HG03066 (cell line): ENCODE measurements around the gene ATPAF2.
"Not testable (repeated sequence)": the region's sequence is repeated elsewhere in the genome, so short reads cannot be mapped to it uniquely, and the experiment has no call there.

Experiments used
- ATAC-seq: cut with Tn5 transposase; IDR thresholded peaks from one replicate; pipeline ENCODE4 v1.9.1; 2021; ENCODE audit warnings: low read depth; ENCODE audit not compliant: unreplicated experiment

The ATPAF2 gene

DNA sequence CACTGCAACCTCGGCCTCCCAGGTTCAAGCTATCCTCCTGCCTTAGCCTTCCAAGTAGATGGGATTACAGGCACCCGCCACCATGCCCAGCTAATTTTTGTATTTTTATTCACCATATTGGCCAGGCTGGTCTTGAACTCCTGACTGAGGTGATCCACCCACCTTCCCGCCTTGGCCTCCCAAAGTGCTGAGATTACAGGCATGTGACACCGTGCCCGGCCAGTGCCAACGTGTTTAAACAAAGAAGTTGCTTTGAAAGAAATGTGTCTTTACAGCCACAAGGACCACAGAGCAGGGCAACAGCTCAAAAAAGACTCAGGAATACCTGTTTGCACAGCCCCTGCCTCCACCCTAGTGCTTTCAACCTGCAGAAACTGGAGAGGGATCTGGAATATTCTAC is 25.0 kb downstream of the ATPAF2 start:
- ATAC-seq, result no peak

DNA sequence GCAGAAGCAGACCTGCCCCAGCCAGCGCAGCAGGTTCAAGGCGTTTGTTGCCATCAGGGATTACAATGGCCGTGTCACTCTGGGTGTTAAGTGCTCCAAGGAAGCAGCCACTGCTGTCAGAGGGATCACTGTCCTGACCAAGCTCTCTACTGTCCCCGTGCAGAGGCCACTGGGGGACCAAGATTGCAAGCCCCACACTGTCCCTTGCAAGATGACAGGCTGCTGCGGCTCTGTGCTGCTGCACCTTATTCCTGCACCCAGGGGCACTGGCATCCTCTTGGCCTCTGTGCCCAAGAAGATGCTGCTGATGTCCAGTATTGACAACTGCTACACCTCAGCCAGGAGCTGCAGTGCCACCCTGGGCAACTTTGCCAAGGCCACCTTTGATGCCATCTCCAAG is 27.7 kb downstream of the ATPAF2 start:
- no peak for ATAC-seq

DNA sequence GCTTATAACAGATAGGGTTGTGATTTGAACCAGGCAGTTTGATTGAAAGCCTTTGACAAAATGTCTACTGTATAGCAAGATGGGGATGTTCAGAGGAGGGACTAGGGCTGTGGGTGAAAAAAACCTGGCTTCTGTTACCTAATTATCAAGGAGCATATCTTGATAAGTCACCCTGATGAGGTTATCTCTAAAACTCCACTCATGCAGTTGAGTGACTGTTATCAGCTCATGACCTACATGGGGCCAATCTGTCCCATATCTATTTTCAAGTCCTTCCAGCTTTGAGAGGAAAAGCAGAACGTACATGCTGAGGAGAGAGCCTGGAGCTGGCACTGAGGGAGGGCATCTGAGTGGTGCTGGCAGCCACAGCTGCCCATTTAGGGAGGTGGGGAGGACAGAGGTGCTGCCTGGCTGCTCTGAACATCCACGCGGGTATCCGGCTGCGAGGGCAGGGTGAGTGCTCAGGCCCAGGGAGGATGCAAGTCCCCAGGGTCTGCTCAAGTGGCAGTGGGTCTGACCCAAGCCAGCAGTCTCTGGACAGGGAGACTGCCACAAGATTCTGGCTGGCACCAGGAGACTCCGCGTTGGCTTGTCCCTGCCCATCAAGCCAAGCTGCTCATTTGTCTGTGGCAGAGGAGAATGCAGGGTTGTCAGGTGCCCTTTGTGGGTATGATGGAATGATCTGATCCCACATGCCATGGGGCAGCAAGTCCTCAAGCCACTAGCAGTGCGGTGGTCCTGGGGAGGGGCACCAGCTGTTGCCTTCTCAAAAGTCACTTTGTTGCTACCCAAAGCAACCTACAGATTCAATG is 29.2 kb downstream of the ATPAF2 start:
- ATAC-seq, result no peak

DNA sequence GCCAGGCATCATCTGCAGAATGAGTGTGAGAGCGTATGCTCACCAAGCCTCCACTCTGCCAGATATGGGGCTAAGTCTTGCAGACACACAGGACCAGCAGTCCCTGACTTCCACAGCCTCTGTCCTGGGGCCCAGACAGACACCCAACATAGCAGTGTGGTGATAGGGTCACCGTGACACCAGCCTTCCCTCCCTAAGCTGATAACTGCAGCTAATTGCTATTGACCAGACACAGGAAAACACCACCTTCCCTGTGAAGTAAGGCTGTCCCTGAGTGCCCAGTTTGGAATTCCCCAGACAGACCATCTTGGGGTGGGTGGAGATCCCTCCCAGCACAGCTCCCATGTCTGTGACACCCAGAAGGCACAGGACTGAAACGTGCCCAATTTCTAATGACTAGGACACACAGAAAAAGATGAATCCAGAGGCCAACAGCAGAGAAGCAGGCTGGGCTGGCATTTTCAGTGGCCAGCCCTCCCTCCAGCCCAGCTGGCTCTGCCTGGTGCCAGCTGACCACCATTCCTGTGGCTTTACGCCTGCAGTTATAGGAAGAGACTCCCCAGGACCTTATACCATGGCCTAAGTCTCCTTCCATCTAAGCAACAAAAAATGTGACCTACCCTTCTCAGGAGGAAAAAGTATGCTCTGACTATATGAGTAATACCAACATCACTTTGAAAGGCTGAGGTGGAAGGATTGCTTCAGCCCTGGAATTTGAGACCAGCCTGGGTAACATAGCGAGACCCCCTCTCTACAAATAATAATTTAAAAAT is 30.3 kb downstream of the ATPAF2 start:
- no peak for ATAC-seq

DNA sequence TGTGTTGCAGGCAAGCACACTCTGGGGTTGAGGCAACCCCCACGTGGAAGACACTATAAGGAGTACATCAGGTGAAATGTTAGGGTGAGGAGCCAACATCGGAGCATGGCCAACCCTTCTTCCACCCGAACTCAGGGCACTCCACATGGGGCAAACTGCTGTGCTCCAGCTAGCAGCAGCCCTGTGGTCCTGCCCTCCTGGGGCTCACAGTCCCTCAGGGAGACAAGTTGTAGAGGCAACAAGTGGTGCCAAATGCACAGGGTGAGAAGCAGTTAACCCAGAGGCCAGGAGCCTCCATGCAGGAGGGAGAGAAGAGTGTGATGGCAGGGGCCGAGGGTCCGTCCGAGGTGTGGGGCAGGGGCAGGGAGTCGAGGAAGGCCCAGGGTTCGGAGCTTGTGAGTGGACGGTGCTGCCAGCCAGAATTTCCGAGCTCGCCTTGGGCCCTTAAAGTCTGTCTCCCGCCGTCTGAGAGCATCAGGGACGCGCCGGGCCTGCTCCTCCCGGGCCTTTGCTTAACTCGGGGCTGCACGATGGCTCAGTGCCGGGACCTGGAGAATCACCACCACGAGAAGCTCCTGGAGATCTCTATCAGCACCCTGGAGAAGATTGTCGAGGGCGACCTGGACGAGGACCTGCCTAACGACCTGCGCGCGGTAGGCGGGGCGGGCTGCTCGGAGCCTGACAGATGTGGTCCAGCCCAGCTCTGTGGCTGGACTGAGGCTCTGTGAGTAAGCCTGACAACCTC is 32.3 kb downstream of the ATPAF2 start:
- ATAC-seq, result no peak

DNA sequence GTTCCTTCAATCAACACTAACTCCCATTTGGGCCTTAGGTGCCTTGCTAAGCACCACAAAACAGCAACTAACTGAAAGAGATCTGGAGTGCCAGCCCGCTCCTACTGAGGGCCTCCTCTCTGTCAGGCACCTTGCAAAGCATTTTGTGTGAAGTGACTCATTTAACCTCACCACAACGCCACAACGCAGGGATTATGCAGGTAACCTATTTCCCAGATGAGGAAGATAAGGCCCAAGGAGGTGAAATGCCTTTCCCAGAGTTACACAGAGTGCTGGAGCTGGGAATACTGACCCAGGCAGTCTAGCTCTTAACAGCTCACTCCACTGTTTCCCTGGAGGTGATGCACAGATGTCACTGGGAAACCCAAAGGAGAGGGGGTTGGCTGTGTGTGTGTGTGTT is 33.5 kb downstream of the ATPAF2 start:
- ATAC-seq, result no peak

DNA sequence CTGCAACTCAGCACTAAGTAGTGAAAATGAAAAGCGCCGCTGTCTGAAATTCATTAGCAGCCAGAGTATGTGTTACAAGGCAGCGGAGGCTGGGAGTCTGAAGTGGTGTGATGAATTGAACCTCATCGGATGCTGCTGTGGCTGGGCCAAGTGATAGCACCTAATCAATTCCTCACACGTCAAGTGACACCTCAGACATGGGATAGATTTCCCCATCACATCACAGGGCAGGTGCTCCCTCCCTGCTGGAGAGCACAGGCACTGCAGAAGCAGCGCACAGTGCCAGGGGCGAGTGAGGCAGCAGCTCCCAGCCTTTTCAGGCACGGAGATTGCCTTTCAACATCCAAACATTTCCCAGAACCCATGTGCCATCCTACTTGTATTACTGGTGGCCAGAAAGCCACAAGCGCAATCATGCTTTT is 34.1 kb downstream of the ATPAF2 start:
- ATAC-seq, result no peak

DNA sequence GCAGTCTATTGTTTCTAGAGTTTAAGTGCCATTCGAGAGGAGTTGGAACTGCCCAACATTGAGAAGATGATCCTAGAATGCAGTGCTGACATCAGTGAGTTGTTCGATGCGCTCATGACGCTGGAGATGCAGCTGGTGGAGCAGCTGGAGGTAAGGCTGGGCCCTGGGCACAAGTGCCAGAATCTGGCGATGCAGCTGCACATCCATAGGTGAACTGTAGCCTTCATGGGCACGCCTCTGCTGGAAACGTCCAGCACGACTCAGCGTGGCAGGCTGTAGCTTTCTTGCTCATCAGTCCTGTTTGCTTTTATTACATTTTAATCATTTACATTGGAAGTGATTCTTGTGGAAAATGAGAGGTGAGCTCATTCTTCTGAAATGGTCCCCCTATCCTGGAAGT is 34.6 kb downstream of the ATPAF2 start:
- ATAC-seq, result no peak

DNA sequence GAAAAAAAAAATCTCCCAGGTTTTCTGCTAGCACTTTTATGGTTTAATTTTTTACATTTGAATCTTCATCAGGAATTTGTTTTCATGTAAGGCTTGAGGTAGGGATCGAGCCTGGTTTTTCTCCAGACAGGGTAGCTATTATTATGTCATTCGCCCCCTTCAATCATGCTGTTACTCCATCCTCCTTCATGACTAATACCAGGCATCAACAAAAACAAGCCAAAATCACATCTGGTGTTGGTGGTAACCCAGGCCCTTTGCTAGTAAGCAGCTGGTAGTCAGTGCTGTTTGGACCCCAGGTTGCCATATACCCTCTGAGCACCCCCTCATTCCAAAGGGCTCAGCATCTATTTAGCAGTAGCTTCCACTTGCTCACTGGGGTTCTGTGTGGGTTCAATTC is 36.8 kb downstream of the ATPAF2 start:
- no peak for ATAC-seq

DNA sequence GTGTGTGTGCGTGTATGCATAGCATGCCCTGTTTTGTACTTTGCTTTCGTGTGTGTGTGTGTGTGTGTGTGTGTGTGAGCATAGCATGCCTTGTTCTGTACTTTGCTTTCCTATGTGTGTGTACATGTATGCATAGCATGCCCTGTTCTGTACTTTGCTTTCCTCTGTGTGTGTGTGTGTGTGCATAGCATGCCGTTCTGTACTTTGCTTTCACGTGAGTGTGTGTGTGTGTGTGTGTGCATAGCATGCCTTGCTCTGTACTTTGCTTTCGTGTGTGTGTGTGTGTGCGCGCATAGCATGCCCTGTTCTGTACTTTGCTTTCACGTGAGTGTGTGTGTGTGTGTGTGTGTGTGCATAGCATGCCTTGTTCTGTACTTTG is 38.9 kb downstream of the ATPAF2 start:
- ATAC-seq, result no peak

DNA sequence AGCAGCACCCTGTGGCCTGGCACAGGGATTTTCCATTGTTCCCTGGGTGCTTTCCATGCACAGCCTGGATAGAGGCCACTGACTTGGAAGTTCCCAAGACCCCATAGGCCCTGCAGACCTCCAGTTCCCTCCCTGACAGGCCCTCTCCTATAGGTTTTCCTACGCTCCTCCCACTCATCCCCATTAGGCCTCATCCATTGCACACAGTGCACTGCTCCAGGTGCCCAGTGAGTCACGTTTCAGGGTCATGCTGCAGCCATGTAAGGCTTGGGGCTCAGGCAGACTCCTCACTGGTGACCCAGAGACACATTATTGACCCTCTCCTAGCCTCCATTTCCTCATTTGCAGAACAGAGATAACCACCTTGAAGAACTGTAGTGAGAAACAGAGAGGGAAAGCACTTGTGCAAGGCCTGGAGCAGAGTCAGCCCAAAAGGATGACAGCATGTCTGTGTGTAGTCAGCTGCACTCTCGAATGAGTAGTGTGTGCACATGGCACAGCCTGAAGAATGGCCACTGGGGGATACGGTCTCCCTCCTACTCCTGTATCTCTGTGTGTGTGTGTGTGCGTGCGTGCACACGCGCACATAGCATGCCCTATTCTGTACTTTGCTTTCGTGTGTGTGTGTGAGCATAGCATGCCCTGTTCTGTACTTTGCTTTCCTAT is 39.5 kb downstream of the ATPAF2 start:
- ATAC-seq, result no peak

DNA sequence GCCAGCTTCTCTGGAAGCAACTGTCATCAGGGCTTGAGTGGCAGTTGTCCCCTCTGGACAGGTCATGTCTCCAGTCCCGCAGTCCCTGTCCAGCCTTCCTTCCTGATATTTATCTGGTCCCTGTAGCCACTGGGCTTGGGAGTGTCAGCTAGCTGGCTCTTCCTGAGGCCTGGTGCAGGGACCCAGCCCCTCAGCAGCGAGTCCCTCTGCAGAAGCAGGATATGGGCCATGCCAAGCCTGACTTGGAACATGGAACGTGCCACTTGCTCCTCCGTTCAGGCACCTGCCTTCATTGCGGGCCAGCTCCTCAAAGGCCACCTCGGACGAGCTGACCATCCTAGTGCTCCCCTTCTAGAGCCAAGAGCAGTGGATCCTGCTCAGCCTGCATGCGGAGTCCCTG is 40.0 kb downstream of the ATPAF2 start:
- ATAC-seq, result no peak

DNA sequence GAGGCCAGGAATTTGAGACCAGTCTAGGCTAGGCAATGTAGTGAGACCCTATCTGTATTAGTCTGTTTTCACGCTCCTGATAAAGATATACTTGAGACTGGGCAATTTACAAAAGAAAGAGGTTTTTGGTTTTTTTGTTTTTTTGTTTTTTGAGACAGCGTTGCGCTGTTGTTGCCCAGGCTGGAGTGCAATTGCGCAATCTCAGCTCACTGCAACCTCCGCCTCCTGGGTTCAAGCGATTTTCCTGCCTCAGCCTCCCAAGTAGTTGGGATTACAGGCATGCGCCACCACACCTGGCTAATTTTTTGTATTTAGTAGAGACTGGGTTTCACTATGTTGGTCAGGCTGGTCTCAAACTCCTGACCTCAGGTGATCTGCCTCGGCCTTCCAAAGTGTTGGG is 43.1 kb downstream of the ATPAF2 start:
- ATAC-seq, result not testable (repeated sequence)

DNA sequence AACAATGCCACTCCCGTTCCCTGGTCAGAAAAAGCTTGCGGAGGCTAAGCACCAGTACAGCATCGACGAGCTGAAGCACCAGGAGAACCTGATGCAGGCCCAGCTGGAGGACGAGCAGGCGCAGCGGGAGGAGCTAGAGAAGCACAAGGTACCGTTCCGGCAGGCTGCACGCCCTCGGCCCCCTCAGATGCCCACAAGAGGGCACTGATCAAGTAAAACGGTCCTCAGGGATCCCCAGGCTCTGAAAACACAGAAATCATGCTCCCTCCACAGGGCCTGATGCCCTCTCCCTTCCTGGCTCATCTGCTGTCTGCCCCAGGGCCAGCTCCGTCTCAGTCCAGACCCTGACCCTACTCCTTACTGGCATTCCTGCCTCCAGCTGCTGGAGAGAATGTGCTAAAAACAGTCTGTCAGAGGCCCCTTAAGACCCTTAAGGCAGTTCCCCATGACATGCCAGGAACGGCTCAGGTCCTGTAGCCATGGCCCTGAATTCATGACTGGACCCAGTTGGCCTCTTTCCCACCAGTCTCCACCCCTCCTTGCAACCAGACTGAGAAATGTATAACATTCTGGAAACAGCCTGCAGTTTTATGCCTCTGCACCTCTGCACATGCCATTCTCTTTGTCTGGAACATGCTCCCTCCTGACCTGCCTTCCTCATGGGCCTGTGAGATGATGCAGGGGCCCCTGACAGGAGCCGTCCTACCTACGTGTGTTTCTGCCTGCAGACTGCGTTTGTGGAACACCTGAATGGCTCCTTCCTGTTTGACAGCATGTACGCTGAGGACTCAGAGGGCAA is 44.5 kb downstream of the ATPAF2 start:
- ATAC-seq, result no peak

DNA sequence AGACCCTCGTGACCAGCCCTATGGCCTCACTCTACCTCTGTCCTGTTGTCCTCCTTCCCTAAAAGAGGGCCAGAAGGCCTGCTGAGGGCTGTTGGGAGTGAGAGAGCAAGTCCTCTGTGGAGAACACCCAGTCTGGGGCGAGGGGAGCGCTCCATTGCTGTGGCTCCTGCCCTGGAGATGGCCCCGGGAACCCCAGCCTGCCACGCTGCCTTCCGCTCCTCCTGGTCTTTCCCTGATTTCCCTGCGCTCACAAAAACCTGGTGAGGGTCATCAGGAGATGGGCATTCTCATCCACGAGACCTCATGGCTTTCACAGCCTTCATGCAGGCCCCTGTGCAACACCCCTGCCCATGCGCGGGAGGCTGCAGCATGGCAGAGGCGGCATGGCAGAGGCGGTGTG is 45.1 kb downstream of the ATPAF2 start:
- no peak for ATAC-seq

DNA sequence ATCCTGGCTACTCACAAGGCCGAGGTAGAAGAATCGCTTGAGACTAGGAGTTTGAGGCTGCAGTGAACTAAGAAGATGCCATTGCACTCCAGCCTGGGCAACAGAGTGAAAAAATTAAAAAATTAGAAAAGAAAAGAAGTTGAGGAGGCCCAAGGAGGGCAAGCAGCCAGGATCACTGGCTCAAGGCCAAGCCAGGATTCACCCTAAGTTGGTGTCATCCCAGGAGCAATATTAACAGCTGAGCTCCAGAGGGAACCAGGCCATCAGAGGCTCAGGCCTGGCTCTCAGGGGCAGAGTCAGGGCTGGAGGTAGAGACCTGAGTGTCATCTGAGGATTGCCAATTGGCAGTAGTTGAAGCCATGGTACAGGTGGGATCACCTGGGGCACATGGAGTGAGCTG is 45.6 kb downstream of the ATPAF2 start:
- no peak for ATAC-seq

DNA sequence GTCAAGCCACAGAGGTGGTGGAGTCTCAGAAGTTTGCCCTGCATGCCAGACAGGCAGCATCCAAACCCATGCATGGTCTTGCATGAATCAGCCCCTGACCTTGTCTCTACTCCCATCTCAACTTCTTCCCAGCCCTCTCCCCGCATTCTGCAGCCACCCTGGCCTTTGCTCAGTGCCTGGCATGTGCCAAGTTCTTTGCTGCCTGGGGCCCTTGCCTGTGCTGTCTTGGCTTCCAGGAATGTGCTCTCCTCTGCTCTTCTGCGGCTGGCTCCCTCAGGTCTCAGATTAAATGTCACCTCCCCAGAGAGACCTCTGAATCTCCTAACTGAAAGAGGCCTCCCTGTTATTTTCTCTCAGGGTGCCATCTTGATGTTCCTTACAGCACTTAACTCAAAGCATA is 48.7 kb downstream of the ATPAF2 start:
- ATAC-seq, result no peak

DNA sequence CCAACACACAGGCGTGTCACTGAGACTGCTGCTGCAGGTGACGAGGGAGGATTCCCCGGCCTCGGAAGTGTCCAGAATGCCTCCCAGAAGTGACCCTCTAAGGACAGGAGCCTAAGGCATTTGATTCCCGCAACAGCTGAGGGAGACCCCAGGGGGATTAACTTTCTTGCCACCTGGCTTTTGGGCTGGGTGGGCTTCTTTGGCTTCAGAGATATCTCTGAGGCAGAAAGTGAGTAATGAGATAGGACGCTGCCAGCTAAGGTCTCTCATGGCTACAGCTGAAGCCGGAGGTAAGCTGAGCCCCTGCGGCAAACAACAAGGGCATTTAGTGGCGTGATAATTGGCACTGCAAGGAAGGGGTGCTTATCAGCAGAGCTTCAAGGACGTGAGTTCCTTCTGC is 49.4 kb downstream of the ATPAF2 start:
- no peak for ATAC-seq

DNA sequence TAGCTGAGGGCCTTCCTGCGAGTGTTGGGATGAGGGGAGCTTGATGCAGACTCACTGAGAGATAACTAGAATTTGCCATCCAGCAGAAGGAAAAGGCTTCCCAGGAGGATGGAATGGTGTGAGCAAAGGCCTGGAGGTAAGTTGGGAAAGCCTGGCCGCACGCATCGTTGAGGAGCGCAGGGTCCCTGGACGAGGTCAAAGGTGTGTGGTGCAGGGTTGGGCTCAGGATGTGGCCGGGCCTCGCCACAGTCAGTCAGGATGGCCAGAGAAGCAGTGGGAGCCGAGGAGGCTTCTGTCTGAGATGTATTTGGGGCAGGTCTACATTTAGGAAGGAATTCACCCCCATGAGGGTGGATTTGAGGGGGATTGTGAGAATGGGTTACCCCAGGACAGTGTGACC is 49.9 kb downstream of the ATPAF2 start:
- ATAC-seq, result no peak

DNA sequence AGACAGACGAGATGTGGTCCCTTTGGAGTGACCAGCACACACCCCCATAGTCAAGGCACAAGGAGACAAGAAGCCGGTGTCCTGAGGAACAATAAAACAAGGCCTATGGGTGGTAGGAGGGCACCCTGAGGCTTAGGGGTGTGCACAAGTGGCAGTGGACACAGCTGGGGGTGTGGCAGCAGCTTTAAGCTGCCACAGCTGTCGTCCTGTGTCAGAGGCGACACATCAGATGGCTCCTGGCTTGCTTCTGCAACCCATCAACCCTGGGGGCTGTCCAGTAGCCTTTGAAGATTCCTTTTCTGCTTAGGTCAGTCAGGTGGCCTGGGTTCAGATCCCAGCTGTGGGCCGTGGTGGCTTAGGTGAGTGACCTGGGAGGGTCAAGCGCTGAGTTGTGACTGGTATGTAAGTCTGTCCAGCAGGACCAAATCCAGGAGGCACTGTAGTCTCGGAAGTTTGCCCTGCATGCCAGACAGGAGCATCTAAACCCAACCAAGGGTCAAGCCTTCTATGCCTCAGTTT is 50.5 kb downstream of the ATPAF2 start:
- no peak for ATAC-seq
